NCI-H69 (cell line): Measurements from ENCODE around the gene FBLN5.
"Not testable (repeated sequence)": the region's sequence is repeated elsewhere in the genome, so short reads cannot be mapped to it uniquely, and the experiment has no call there.

Experiments
- DNase-seq: peaks from one replicate; lab custom pipeline; 2025; lab: John Stamatoyannopoulos, UW

FBLN5 gene

DNA sequence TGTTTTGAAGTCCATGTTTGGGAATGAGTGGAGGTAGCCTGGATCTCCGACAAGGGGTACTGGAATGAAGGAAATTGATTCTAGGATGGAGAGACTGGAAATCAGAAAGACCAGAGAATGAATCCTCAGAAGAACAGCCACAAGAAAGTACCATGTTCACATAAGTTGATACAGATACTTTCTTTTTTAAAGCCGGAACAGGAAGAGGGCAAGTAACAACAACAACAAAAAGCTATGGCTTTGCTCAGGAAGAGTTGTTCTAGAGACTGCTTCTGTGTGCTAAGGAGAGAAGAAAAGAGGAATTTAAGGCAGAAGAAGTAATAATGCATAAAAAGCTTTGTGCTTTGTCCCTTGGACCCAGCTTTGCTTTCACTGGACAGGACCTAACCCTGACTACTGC, 86.4 kb downstream of the FBLN5 start:
- no peak for DNase-seq

DNA sequence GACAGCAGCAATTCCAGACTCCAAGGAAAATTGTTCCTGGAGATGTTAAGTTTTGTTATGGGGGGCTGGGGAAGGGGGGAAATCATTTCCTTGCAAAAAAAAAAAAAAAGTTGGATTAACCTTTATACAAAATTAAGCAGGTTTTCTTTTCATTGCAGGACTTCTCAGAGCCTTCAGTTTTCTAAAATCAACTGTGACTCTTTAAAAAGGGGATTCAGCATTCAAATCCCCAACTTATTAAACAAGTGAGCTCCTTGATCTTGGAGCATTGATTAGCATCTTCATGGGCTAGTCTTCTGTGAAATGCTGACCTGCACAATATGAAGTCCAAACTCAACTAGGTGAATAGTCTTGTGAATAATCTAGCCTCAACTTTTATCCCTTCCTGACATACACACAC, 87.3 kb downstream of the FBLN5 start:
- DNase-seq = no peak

DNA sequence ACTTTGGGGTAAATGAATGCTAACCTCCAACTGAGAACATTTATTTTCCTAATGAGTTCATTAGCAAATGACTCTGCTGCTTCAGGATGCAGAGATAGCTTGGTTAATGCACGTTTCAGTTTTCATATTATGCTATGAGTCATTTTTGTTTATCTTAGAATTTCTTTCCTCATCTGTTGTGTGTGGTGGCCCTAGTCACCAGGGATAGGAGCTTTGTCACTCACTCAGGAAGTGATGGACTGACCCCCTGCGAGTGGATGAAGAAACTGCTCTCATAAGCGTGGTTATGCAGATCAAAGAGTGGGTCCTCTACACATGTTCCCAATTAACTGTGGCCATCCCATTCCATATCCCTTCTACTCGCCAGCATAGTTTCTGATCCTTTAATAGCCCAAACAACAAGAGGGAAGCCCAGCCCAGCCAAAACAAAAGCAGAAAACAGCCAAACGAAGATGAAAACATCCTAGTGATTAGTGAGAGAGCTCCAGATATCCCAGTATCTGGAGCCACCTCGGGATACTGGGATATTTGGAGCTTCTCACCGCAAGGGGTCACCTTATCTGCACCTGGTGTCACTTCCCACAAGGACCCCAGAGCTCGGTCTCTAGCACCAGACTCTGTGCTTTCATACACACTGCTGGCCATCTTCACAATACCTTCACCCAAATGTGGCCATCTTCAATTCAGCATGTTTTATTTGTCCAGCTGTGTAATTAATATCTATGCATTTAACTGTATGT, 88.8 kb downstream of the FBLN5 start:
- DNase-seq = peak; percentile 7

DNA sequence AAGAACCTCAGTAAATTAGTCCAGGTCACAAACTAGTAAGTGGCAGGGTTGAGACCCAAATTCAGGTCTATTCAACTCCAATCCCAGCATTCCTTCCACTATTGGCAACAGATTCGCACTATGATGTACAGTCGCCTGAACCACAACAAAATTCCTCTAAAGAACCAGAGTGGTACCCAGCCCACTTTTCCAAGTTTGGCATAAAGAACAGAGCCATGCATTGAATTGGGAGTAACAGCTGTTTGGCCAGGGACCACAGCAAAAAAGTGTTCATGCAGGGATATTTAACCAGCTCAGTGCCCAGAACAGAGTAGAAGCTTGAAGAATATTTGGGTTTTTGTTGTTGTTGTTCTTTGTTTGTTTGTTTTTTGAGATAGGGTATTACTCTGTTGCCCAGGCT, 89.9 kb downstream of the FBLN5 start:
- no peak for DNase-seq

DNA sequence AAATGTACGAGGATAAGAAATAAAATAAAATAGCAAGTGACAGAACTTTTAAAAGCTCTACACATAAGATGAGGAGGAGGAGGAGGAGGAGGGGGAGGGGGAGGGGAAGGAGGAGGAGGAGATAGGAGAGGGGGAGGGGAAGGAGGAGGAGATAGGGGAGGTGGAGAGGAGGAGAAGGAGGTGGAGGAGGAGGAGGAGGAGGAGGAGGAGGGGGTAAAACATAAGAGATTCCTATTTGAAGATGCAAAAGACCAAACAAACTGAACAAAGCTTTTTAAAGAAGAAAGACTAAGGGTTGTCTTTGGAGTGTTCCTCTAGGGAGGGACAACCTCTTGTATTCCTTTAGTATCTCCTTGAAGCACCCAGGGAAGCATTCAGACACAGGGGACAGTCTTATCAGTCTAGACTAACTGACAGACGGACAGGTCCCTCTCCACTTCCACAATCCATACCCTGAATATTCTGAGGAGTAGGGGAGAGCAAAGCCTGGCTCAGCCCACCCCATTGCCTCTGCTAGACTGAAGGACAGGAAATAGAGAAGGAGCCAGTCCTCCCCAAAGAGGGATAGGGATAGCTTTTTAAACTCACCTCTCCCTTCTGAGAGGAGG, 93.1 kb downstream of the FBLN5 start:
- DNase-seq = no peak

DNA sequence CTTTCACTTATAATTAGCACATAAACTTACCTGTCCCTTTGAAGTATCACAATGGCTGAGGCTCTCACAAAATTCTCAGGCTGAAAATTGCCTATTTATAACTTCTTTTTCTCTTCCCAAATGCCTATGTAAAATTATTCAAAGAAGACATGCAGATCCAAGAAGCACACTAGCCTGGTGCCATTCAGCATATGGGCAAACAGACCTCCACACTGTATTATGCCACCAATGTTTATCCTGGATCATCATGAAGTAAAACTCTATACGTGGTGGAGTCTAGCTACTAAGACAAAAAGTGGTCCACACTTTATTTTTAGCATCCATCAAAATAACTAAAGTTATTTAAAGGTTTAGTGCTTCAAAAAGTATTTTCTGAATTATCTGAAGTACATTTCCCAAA, 95.9 kb downstream of the FBLN5 start:
- no peak for DNase-seq

DNA sequence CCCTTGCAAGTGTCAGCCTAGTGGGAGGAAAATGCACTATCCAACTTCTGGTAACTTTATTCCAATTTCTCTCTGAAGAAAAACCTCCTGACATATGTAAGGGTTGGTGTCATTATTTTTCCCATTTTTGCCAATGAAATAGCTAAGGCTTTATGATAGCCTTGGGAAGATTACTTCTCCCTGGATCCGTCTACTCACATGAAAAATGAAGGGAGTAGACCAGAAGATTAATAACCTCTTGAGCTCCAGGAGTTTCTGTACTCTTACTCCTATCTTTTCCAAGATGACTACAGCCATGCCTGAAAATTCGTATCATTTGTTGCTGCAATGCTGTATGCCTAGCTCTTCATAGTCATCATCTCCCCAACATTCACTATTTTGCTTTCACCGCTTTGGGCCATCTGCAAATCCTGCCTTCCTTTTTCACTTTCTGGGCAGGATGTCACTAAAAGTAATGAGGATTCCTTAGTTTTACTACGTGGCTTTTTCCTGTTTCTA, 98.9 kb downstream of the FBLN5 start:
- DNase-seq = no peak

DNA sequence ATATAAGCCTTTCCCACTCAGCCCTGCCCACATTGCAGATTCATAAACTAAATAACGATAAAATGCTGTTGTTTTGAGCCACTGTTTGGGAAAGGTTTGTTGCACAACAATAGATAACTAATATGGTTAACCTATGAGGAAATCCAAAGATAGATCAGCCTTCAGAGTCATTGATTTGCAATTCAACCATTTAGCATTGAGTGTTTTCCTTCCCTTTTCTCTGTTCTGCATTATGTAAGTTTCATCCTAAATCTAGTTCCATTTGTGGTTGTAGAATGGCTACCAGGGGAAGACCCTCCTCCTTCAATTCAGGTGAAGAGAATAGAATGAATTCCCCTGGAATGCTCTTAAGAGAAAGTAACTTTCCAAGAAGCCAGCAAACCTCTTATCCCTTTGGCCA, 99.8 kb downstream of the FBLN5 start:
- no peak for DNase-seq

DNA sequence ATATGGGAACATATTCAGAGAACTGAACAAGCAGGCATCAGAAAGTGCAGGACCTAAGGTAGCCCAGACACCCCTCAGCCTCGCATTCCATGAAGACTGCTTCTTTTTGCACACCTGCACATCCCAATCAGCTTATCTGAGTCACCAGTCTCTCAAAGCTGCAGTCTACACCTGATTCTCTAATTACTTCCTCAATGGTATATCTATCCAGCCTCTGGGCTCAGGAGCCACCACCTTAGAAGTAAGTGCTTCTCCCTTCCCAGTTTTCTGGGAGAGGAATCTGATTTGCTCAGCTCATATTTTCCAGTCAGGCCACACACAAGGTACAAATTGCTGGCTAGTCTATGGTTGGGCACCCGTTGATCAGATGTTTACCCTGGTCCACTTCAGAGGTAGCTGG, 101.8 kb downstream of the FBLN5 start:
- DNase-seq = no peak

DNA sequence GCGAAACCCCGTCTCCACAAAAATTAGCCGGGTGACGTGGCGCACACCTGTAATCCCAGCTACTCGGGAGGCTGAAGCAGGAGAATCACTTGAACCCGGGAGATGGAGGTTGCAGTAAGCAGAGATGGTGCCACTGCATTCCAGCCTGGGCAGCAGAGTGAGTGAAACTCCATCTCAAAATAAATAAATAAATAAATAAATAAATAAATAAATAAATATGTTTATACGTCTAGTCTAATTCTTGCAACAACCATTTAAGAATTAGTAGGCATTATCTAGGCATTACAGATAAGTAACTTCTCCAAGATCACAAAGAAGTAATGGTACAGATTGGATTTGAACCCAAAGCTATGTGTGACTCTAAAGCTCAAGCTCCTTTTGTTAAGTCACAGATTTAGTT, 102.4 kb downstream of the FBLN5 start:
- DNase-seq = not testable (repeated sequence)

DNA sequence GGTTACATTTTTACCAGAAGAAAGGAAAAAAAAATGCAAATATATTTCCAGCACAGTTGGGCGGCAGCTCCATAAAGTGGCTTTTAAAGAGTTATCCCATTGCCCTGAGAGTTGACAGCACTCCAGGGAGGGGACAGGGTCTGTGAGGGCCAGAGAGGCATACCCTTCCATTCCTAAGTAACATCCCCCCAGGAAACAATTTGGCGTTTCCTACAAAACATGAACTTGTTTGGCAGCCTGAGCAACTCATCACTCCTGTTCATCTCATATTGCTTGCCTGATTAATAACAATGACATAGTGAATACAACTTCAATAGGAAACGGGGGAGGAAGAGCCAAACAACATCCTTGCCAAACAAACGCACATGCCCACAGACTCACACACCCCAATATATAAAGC, 103.5 kb downstream of the FBLN5 start:
- DNase-seq = no peak

DNA sequence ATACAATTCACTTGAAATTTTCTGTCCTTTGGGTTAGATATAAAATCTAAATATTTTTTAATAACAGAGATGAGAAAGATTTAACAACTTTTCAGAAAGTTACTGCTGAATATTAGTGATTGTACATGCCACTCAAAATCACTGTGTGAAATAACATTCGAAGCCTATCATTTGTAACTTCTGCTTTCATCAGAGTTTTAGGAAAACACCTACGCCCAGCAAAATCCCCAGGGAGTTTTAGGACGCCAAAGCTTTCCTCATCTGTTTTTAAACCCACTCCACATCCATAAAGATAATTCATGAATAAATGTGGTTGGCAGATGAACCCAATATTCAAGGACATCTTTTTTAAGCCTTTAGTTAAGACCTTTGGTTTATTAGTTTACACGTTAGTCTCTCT, 104.1 kb downstream of the FBLN5 start:
- no peak for DNase-seq

DNA sequence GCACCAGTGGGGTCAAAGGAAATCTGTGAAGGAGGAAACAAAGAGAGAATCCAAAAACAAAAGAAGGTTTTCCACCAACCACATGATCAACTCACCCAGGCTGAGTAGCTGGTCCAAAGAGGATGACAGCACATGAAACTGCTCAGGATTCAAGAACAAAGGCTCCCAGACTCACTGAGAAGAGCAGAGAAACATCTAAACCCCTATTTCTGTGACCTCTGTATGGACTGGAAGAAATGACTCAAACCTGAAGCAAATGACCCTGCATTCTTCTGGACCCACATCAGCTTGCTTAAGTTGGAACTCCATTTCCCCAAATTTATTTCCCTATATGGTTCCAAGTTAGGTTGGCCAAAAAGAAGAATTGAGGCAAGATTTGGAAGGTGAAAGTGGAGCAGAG, 106.4 kb downstream of the FBLN5 start:
- DNase-seq = no peak

DNA sequence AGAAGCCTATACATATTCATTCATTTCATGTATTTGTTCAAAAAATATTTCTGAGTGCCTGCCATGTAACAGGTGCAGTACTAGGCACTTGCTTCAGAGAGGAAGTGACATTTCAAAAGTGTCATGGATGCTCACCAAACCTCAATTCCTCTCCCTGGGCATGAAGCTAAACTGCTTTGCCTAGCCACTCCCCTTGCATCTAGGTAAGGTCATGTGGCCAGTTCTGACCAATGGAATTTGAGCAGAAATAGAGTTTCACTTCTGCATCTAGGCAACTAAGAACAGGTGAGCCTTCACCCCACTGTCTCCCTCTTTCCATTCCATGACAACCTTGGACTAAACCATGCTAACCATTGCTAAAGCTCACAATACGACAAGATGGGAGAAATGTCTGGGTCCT, 107.7 kb downstream of the FBLN5 start:
- no peak for DNase-seq

DNA sequence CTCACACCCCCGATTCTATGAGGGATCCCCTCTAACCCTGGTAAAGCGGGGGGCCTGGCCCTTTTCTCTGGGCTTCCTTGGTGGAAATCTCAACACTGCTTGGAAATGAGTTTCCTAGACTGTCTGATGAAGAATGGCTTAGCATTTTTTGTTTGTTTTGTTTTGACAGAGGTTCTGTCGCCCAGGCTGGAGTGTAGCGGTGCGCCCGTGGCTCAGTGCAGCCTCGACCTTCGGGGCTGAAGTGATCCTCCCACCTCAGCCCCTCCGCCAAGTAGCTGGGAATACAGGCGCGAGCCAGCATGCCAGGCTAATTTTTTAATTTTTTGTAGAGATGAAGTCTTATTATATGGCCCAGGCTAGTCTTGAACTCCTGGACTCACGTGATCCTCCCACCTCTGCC, 110.4 kb downstream of the FBLN5 start:
- DNase-seq = no peak

DNA sequence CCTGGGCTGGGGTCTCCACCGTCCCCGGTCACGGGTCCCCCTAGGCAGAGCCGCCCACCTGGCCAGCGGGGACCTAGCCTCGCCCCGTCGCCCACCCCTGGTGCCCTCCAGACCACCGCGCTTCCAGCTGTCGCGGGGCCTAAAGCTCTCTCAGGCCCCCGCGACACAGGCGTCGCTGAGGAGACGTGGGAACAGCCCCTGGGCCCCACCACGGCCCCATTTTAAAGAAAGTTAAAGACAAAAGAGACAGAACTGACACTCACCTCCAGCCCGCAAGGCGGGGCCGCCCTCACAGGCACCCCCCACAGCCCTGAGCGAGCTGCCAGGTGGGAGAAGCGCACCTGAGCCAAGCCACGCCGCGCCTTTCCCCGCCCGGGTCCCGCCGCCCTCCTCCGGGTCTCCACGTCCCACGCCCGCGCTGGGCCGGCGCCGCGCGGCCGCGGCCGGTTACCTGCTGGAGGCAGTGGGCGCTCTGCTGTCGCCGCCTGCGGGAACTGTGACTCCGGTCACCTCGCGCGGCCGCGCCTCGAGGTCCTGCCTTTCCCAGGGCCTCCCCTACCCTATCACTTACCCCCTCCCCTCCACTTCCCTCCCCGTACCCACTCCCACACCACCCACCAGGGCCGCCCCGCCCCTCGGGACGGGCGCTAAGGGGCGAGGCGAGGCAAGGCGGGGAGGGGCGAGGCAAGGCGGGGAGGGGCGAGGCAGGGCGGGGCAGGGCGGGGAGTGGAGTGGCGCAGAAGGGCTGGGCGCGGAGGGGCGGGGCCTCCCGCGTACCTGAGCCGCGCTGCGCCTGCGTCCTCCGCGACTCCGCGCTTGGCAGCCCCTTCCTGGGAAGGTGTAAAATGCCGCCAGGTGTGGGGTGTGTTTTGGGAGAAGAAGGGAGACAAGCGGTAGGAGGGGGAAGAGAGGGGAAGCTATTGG, 111.3 kb downstream of the FBLN5 start:
- peak; percentile 91 for DNase-seq

DNA sequence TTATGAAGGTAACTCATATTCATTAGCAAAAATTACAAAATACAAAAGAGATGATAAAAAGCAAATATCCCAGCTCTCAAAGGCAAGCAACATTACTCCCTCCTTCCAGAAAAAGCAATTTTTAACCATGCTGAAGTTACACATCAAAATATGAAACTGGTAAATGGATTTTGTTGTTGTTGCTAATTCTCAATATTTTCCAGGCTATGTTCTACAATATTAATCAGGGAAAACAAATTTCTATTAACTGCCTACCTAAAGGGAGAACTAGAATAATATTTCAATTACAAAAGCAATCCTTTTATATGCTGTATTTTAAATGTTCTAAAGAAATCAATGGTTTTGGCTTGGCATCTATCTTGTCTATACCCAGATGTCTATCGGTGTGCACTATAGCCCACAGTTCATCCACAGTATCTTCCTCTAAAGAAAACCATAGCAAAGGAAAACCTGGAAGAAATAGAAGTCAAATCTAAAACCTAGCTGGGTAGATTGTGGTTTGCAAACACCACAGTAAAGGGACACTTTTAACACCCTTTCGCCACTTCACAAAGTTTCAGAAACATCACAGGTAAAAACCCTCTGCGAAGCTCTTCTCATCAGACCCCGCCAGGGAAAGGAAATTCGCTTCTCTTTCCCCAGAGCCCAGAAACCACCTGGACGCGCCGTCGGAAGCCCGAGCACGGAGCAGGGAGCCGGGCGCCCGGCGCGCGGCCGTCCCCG, 112.1 kb downstream of the FBLN5 start:
- peak; percentile 33 for DNase-seq

DNA sequence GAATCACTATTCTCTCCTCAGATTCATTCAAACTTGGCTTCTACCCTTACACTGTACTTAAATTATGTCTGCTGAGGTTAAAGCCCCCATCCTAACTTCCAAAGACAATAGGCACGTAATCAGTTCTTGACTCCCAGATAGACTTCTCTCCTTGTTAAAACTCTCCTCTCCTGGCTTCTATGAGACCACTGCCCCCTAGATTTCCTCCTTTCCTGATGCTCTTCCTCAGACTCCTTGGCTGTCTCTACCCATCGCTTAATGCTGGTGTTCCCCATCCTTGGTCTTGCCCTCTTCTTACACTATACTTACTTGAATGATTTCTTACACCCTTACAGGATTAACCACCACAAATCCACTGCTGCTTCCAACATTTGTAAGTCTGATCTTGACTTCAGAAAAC, 112.9 kb downstream of the FBLN5 start:
- no peak for DNase-seq

DNA sequence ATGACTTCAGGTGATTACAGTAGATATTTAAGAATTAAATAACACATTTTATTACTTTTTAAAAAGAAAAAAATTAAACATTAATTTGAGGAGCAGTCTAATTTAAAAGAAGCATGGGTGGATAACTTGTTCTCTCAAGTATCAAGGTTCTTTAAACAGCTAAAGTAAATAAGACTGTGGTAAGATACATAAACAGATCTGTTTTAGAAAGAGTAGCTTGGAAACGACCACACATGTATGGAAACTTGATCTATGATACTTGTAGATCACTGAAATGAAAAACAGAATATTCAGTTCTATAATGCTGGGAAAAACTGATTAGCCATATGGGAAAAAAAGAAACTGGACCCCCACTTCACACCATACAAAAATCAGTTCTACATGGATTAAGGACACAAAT, 116.2 kb downstream of the FBLN5 start:
- no peak for DNase-seq

DNA sequence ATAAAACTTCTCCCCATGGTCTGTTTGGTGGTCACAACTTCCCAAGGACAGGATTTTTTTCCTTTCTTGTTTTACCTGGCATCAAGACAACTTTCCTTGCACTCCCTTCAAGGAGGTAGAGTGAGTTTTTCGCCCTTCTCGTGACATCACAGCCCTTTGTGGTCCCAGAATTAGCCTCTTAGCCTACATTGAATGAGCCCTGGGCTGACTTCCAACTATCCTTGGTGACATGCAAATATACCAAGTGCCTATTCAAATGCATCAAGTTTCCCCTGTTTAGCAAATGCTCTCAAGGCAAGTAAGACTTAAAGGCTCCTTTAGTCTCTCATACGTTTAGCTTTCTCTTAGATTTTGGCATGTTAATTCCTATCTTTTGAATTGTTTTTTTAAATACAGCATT, 116.7 kb downstream of the FBLN5 start:
- DNase-seq = no peak

DNA sequence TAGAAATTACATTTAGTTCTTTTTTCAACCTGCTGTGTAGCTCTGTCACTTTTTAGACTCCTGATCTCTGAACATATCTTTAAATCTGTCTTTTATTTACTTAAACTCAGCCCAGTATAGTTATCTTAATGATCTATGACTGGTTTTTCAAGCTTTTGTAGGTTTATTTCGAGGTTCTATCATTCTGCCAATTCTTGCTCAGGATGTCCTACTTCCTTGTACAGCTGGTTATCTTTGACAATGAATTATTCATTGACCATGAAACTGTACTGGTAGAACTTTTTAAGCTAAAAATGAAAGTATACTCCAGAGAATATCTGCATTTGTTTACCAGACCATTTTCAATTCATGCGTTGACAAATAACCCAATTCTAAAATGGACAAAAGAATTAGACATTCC, 118.0 kb downstream of the FBLN5 start:
- no peak for DNase-seq

DNA sequence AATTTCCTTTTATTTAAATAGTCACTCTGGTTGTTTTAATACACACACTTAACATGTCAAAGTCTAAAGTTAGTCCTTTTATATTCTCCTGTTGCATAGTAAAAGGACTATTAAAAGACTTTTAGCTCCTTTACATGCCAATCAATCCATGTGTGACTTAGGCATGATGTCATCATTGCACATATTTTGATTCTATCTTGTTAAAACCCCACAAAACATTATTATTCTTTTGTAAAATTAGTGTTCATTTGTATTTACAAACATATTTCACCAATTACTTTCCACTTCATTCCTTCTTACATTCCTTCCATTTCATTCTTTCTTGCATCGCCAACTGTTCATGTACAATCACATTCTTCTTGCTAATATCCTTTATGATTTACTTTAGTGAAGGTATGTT, 119.7 kb downstream of the FBLN5 start:
- DNase-seq = no peak
